Spinal cord (tissue), 10 donors: ENCODE data around the gene ANKH. TPM values are rescaled to one million over a fixed set of nuclear protein-coding genes. Genes with fewer than 3 reads are reported as not detected.

Experiments used
- DNase-seq, 6 donors: peaks; one replicate each; pipeline versions ENCODE4 v3.0.0 to v3.0.0-alpha.2; 2013 to 2015; ENCODE audit warnings: low spot score in 6 of 6, low read depth in 4 of 6
- H3K27ac ChIP-seq: one replicate; pipeline ENCODE4 v1.5.1; 2013; ENCODE audit warnings: low read depth, low read length, control low read depth
- H3K27me3 ChIP-seq: one replicate; pipeline ENCODE4 v1.6.1; 2013; ENCODE audit warnings: low read length; ENCODE audit not compliant: control insufficient read depth, insufficient read depth
- H3K36me3 ChIP-seq: one replicate; pipeline ENCODE4 v1.6.1; 2013; ENCODE audit warnings: low read length; ENCODE audit not compliant: control insufficient read depth, insufficient read depth
- H3K4me1 ChIP-seq: one replicate; pipeline ENCODE4 v1.6.1; 2013; ENCODE audit warnings: low read length; ENCODE audit not compliant: control insufficient read depth, insufficient read depth
- H3K4me3 ChIP-seq: one replicate; pipeline ENCODE4 v1.5.1; 2013; ENCODE audit warnings: low read depth, low read length, control low read depth
- H3K9me3 ChIP-seq: one replicate; pipeline ENCODE4 v1.6.1; 2013; ENCODE audit warnings: low read length; ENCODE audit not compliant: control insufficient read depth, insufficient read depth
- WGBS: methylation state at CpG from one replicate; pipeline ENCODE4 v1.1.5; 2013; ENCODE audit warnings: missing lambda C conversion rate; ENCODE audit not compliant: insufficient coverage; 5-methylcytosine and 5-hydroxymethylcytosine counted together
- polyA plus RNA-seq, 2 donors: library from polyadenylated mRNA; unstranded; fragments of 120-200 nt; gene quantifications; one replicate each; pipeline ENCODE4 v1.2.1, GENCODE V29; 2013; ENCODE audit not compliant: insufficient read length in 2 of 2
- total RNA-seq, 2 donors: library from RNA; depleted of rRNA in 1 of 2; stranded (reverse); fragments of 120-200 nt in 1 of 2; fragments of >200 nt in 1 of 2; gene quantifications; one replicate each; pipeline versions ENCODE4 v1.2.3 to v1.2.4, GENCODE V29; 2013 to 2014
- donor health status: healthy.

The ANKH gene
- total and polyA plus RNA-seq, 4 donors: 45.2 to 73.8 (median 59.6) TPM

DNA sequence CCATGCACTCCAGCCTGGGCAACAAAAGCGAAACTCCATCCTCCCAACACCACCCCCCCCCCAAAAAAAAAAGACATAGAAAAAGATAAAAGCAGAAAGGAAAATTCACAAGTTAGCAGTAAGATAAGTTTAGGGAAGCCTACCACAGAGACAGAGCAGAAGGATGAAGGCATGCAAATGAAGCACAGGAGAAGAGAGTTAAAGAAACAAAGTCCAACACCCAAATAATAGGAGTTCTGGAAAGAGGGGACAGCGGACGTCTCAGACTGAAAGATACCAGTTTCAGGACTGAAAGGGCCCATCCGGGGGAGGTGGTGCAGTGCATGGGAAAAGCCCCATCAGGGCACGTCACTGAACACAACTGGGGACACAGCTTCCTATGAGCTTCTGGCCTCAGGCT lies 152.8 kb downstream of the ANKH start:
- no peak for DNase-seq
- Histone ChIP-seq H3K4me1 (no peaks in the 10 kb centered on the region), H3K4me3 (no peak overlapping the region), H3K36me3 (peaks cover 19% of the 10 kb centered on the region), H3K27me3 (no peaks in the 10 kb centered on the region), H3K9me3 (no peaks in the 10 kb centered on the region), H3K27ac (no peak overlapping the region)
- 89% methylated on average over 2 of the region's 5 CpGs for WGBS

DNA sequence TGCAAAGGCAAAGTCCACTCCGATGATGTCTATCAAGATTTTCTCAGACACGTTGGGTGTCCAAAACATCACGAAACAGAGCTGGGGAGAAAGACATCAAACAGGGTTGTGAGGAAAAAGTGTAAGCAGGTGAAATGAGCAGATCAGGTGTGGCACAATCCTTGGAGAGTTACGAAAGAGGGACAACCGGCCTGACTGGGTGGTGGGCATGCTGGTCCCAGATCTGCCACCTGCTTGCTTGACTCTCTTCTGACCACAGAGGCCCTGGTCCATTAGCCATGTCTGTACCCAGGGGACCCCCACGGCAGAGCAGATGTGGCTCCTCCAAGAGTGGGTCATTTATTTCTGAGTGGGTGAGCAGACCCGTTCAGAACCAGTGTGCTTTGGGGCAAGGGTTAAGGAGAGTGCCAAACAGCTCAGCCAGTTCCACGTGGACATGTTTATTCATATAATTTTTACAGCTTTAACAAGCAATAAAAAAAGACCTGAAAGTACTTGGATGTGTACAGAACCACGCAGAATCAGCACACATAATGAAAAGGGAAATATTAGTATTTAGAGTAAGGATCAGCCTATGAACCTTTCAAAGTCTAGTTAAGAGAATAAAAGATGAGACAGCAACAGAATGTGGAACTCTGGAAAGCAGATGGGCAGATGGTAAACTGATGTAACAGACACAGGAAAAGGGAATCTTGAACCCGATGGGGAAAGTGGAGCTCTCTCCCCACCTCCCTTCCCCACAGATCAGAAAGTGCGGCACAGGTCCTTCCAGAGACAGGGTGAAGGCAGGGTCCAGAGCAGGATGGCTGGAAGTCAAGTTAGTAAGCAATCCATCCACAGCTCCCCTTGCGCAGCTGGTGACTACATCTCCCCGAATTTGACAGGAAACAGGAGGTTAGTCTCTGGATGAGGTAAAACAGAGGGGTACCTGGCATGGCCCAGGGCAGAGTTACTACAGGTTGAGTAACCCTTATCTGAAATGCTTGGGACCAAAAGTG lies 154.5 kb downstream of the ANKH start:
- no peaks in the 10 kb centered on the region for H3K4me1 ChIP-seq
- no peak overlapping the region for H3K4me3 ChIP-seq
- no peak for DNase-seq
- H3K27ac ChIP-seq: no peak overlapping the region
- H3K36me3 ChIP-seq: peaks cover 37% of the 10 kb centered on the region
- no peaks in the 10 kb centered on the region for H3K9me3 ChIP-seq
- WGBS: 93% methylated on average over 8 of the region's 13 CpGs
- no peaks in the 10 kb centered on the region for H3K27me3 ChIP-seq

DNA sequence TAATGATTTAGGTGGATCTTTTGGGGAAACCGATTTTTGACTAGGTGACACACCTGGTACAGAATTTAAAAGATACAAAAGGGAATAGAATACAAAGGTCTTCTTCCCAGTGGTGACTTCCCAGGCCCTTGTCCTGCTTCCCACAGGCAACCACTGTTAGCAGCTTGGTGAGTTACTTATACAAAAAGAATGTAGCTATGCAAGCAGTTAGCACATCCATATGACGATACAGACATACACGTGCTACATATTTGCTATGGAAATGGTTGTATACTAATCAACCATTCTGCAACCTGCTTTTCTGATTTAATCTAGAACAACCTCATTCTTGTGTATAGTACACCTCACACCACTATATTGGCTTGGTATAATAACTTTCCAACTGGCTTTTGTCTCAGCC lies 156.1 kb downstream of the ANKH start:
- Histone ChIP-seq H3K9me3 (no peaks in the 10 kb centered on the region), H3K27ac (no peak overlapping the region), H3K4me1 (no peaks in the 10 kb centered on the region), H3K27me3 (no peaks in the 10 kb centered on the region), H3K36me3 (peaks cover 52% of the 10 kb centered on the region), H3K4me3 (no peak overlapping the region)
- WGBS: no CpG with 5 or more reads among the region's 3 CpGs
- DNase-seq: no peak

DNA sequence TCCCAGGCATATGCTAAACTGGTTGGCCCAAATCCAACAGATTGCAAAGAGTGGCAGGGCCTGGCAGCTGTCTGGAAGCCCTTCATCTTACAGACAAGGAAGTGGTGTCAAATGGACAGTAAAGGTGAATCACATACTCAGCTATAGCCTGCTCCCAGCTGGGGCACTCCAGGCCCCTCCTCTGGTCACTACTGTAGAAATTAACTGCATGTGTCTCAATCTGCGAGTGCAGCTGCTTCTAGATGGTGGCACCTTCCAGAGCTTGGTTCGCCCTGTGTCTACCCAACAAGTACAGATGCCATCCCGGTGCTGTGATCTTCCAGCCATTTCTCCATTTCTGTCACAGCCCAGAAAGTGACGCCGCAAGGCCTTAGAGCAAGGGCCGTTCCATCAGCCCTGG lies 156.9 kb downstream of the ANKH start:
- no peak for DNase-seq
- H3K27me3 ChIP-seq: no peaks in the 10 kb centered on the region
- no peaks in the 10 kb centered on the region for H3K9me3 ChIP-seq
- H3K36me3 ChIP-seq: peaks cover 55% of the 10 kb centered on the region
- WGBS: 96% methylated on average over 6 of the region's 6 CpGs
- H3K27ac ChIP-seq: no peak overlapping the region
- H3K4me1 ChIP-seq: no peaks in the 10 kb centered on the region
- no peak overlapping the region for H3K4me3 ChIP-seq

GRCh38 chr5:14713476-14714390 lies 157.8 kb downstream of the ANKH start:
- Histone ChIP-seq H3K4me3 (no peak overlapping the region), H3K36me3 (peaks cover 55% of the 10 kb centered on the region), H3K4me1 (no peaks in the 10 kb centered on the region), H3K9me3 (no peaks in the 10 kb centered on the region), H3K27me3 (no peaks in the 10 kb centered on the region), H3K27ac (no peak overlapping the region)
- 93% methylated on average over 20 of the region's 23 CpGs for WGBS
- no peak for DNase-seq

GRCh38 chr5:14712666-14713065 lies 158.9 kb downstream of the ANKH start:
- no peak for DNase-seq
- Histone ChIP-seq H3K27me3 (no peaks in the 10 kb centered on the region), H3K4me3 (no peak overlapping the region), H3K4me1 (peaks cover 3% of the 10 kb centered on the region), H3K9me3 (no peaks in the 10 kb centered on the region), H3K36me3 (peaks cover 55% of the 10 kb centered on the region), H3K27ac (no peak overlapping the region)
- 97% methylated on average over 17 of the region's 17 CpGs for whole genome bisulfite sequencing

DNA sequence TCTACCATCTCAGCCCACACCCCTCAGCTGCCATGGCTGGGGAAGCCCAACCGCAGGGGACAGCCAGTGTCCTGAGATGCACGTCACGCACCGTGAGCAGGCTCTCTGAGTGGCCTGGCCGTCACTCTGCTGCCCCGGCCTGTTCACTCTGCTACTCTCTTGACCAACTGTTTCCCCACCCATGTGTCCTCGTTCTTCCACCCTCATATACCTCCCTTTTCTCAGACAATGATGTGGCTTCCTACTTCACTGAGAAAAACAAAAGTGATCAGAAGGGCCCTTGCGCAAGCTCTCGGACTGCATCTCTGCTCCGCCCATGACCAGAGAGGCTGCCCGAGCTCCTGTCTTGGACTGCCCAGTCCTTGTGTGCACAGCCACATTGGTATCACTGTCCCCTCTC lies 159.4 kb downstream of the ANKH start:
- no peaks in the 10 kb centered on the region for H3K9me3 ChIP-seq
- H3K27ac ChIP-seq: no peak overlapping the region
- DNase-seq: no peak
- H3K36me3 ChIP-seq: peaks cover 55% of the 10 kb centered on the region
- peaks cover 6% of the 10 kb centered on the region for H3K4me1 ChIP-seq
- 95% methylated on average over 11 of the region's 11 CpGs for WGBS
- no peaks in the 10 kb centered on the region for H3K27me3 ChIP-seq
- H3K4me3 ChIP-seq: no peak overlapping the region

GRCh38 chr5:14710313-14710994 lies 161.1 kb downstream of the ANKH start:
- no peak for DNase-seq
- Histone ChIP-seq H3K27ac (no peak overlapping the region), H3K4me1 (peaks cover 6% of the 10 kb centered on the region), H3K4me3 (no peak overlapping the region), H3K36me3 (peaks cover 51% of the 10 kb centered on the region), H3K9me3 (no peaks in the 10 kb centered on the region), H3K27me3 (no peaks in the 10 kb centered on the region)
- WGBS: 90% methylated on average over 24 of the region's 28 CpGs

GRCh38 chr5:14708551-14708950 lies 163.0 kb downstream of the ANKH start:
- WGBS: 98% methylated on average over 4 of the region's 5 CpGs
- peaks cover 43% of the 10 kb centered on the region for H3K36me3 ChIP-seq

More at GRCh38 chr5:14708551-14708950, 163.0 kb downstream of the ANKH start:
- no peak for DNase-seq
- H3K9me3 ChIP-seq: no peaks in the 10 kb centered on the region
- no peak overlapping the region for H3K4me3 ChIP-seq
- no peak overlapping the region for H3K27ac ChIP-seq
- no peaks in the 10 kb centered on the region for H3K27me3 ChIP-seq
- peaks cover 6% of the 10 kb centered on the region for H3K4me1 ChIP-seq
